Activated naive CD4-positive, alpha-beta T cell (primary cell): Measurements from ENCODE around the gene MS4A6E.
"Not testable (repeated sequence)": the region's sequence is repeated elsewhere in the genome, so short reads cannot be mapped to it uniquely, and the experiment has no call there.

Source experiments
- DNase-seq, 4 experiments: peaks; one replicate each; lab custom pipeline; 2025; lab: John Stamatoyannopoulos, UW

Gene MS4A6E, protein sequence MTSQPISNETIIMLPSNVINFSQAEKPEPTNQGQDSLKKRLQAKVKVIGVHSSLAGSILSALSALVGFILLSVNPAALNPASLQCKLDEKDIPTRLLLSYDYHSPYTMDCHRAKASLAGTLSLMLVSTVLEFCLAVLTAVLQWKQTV

GRCh38 chr11:60326955-60327354, at the start of gene MS4A6E:
MS4A6E (plus strand) TSS chr11:60327255; CDS start chr11:60334896, 7,641 bp downstream.
- no peak for DNase-seq

- no peak for DNase-seq
Observed at GRCh38 chr11:60280412-60280811, 46.6 kb upstream of the MS4A6E start, which contains the start of gene MS4A4A. MS4A4A (plus strand) TSS chr11:60280666; CDS start chr11:60280676, 10 bp downstream.

GRCh38 chr11:60281485-60281884, 45.6 kb upstream of the MS4A6E start:
- DNase-seq, result no peak

DNA sequence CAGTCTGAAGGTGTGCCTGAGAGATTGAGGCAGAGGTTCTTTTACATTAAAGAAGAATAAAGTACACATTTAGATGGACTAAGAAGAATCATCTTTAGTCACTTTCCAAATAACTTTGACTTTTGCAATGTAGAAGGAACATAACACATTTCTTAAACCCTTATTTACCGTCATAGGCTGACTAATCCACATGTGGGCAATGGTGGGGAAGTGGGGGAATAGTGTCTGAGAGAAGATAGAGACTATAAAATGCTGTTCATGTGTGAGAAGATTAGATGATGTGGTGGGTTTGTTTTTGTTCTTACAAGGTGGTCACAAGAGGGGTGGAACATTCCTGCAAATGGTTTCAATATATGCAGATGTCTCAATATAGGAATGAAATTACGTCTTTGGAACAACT, 44.8 kb upstream of the MS4A6E start:
- no peak for DNase-seq

GRCh38 chr11:60285411-60286126, 41.5 kb upstream of the MS4A6E start:
- DNase-seq, result not testable (repeated sequence)

GRCh38 chr11:60288531-60288930, 38.5 kb upstream of the MS4A6E start:
- no peak for DNase-seq

DNA sequence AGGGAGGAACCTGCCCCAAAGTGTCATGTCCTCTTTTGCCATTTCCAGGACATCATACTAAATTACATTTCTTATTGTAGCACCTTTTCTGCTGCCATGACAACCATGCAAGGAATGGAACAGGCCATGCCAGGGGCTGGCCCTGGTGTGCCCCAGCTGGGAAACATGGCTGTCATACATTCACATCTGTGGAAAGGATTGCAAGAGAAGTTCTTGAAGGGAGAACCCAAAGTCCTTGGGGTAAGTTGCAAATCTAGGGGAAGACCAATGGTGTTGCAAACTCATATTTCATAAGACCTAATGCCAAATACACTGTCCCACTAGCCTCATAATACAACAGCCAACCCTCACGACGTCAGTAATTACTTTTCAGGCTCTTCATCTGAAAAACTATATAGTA, 34.9 kb upstream of the MS4A6E start:
- DNase-seq, result no peak

DNA sequence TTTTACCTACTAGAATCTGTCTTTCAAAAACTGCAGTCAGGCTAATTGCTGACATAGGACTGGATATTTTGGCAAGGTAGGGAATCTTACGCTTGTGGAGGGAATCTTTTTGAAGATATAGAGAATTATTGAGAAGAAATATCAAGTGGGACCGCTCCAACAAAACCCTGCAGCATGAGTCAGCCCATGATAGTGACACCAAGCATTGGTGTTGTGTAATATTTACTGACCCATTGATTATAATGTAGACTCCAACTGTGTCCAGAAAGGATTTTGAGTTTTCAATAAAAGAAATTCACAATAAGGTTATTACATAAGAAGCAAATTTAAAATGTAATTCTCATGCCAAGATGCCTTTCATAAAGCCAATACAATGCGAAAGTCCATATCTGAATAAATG, 25.9 kb upstream of the MS4A6E start:
- DNase-seq, result no peak

DNA sequence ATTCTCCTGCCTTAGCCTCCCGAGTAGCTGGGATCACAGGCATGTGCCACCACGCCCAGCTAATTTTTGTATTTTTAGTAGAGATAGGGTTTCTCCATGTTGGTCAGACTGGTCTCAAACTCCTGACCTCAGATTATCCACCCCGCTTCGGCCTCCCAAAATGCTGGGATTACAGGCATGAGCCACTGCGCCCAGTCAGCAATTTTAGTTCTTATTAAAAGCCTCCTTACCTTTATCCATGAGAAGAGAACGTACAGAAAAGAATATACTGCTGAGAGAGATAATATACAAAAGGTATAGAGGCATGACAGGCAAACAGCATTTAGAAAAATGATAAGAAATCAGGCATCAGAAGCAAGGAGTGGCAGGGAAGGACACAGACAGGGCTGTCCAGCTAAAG, 25.2 kb upstream of the MS4A6E start:
- DNase-seq, result not testable (repeated sequence)

DNA sequence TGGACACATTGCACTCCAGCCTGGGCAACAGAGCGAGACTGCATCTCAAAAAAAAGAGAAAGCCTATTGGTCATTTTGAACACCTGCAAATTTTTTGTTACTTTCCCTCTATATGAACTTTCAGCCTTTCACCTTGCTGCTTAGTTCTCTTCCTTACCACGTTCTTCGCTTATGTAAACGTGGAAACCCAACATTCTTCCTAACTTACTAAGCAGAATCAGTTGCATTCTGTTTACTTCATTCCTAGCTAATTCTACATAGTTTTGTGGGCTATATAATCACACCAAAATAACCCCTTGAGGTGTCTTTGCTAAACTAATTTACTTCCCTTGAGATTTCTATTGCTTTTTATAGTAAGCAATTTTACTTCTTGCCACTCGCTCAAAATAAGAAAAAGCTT, 23.4 kb upstream of the MS4A6E start:
- no peak for DNase-seq

GRCh38 chr11:60305906-60306619, 21.0 kb upstream of the MS4A6E start:
- no peak for DNase-seq

DNA sequence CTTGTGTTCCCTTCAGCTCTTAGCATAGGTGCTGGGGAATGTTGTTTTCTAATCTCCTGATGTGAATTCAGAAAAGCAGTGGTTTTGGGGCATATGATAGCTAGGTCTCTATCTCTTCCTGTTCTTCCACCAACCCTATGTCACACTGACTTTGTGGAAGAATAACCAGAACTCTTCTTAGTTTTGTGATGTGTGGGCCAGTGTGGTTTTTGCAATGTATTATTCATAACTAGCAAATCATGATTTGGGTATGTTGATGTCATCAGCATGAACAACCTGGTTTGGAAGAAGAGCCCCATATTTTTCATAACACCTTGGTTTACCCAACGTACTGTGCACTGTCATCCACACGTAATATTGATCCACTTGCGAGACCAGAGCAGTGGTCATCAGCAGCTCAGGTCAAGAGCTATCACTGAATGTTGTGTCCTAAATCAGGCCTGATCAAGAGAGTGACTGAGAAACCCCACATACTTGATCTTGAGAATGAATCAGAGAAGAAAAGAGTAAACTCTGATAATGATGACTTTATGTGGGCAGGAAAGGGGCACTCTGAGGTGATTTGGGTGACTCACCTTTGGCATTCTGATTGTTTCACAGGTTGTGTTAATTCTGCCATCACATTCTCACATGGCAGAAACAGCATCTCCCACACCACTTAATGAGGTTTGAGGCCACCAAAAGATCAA, 19.4 kb upstream of the MS4A6E start:
- no peak for DNase-seq

- DNase-seq, result no peak
Observed at GRCh38 chr11:60310407-60310998, 16.6 kb upstream of the MS4A6E start.

GRCh38 chr11:60314635-60315321, 12.3 kb upstream of the MS4A6E start:
- DNase-seq, result no peak

- no peak for DNase-seq
Observed at GRCh38 chr11:60315871-60316270, 11.2 kb upstream of the MS4A6E start.

DNA sequence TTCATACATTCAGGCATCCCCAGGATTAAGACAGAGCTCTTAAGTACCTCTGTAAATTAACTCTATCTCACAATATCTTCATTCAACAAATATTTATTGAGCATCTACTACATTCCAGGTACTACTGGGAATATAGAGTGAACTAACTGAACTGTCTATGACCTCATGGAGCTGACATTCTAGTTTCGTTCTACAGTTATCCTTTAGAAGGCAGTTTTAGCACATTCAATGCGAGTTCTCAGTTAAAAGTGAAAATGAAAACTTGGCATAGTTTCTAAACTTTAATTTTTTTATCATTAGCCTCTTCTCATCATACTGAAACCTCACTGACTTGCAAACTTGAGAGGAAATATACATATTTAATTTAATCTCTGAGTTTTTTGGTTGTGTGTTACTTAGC, 10.7 kb upstream of the MS4A6E start:
- no peak for DNase-seq

DNA sequence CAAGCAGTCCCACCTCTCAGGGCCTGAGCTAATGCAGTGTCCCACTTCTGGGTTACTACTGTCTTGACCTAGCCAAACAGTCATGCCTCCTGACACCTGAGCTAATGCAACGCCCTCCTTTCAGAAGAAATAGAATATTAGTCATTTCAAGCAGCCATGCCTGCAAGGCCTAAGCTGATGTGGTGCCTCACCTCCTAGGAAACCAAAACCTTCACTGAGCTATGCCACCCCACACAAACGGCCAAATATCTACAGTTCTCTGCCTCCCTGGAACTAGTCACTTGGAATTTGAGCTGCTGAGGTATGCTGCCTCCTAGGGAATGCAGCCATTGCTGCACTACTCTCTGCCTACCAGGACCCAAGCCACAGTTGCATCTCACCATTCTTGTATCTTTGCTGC, 8.3 kb upstream of the MS4A6E start:
- DNase-seq, result no peak

DNA sequence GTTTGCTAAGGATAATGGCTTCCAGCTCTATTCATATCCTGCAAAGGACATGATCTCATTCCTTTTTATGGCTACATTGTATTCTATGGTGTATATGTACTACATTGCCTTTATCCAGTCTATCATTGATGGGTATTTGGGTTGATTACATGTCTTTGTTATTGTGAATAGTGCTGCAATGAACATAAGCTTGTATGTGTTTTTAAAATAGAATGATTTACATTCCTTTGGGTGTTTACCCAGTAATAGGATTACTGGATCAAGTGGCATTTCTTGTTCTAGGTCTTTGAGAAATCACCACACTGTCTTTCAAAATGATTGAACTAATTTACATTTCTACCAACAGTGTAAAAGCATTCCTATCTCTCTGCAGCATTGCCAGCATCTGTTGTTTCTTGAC, 6.0 kb upstream of the MS4A6E start:
- DNase-seq, result no peak

DNA sequence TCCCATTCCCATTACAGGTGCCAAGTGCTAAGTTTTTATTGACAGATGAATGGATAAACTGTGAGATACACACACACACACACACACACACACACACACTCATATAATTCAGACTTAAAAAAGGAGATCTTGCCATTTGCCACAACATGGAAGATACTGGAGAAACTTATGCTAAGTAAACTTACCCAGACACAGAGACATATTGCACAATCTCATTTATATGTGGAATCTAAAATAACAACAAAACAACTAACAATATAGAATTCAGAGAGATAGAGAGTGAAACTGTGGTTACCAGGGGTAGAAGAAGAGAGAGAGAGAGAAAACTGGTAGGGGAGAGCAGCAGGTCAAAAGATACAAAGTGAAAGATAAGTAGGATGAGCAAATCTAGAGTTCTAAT, 1.4 kb downstream of the MS4A6E start:
- DNase-seq, result no peak

GRCh38 chr11:60332846-60333245, 5.8 kb downstream of the MS4A6E start:
- DNase-seq, result no peak

DNA sequence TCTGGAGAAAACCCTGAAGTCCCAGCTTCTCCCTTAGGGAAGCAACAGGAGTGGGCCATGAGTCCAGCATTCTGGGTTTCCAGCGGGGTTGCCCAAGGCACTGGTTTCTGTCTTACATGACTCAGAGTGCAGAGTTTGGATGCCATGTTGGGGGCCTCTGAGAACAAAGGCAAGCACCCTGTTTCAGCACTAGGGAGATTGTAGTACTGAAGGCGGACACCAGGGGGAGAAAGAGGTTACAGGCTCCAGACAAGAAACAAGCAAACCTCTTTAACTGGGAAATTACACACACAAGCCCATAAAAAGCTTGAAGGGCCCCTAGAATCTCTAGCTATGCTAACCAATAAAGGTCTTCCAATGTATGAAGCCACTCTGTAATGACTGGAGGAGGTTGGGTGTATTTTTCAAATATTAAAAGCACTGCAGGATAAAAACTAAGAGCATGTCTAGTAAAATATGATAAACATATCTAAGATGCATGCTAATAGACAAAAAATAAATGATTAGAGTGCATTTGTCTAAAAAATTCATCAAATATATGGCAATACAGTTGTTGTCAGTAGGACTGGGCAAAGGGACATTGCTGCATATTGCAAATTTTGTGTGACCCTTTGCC, 7.1 kb downstream of the MS4A6E start:
- peak in 3 of 4 experiments; percentile 12 to 22 (median 20) for DNase-seq
